Gastroesophageal sphincter (tissue), 4 donors: Measurements from ENCODE around the gene FSHR. TPM values are rescaled to one million over a fixed set of nuclear protein-coding genes. Genes with fewer than 3 reads are reported as not detected.

Experiments used
- ATAC-seq: fragments of 150-250 bp; one replicate; pipeline ENCODE4 v1.9.1; 2016; ENCODE audit warnings: mild to moderate bottlenecking, moderate library complexity
- H3K27ac ChIP-seq, 4 donors: fragments of 200-600 bp; sonication (generic) in 3 of 4; 1 replicate in 3 of 4; 2 replicates in 1 of 4; pipeline ENCODE4 v1.5.1; 2016 to 2019
- H3K27me3 ChIP-seq: fragments of 200-600 bp; sonication (generic); one replicate; pipeline ENCODE4 v1.5.1; 2019
- H3K36me3 ChIP-seq, 2 donors: fragments of 200-600 bp; sonication (generic); one replicate each; pipeline ENCODE4 v1.5.1; 2019; ENCODE audit warnings: control low read depth in 1 of 2
- H3K4me1 ChIP-seq, 3 donors: fragments of 200-600 bp; sonication (generic); 1 replicate in 2 of 3; 2 replicates in 1 of 3; pipeline ENCODE4 v1.5.1; 2016 to 2019; ENCODE audit warnings: control low read depth in 2 of 3
- H3K4me3 ChIP-seq, 2 donors: fragments of 200-600 bp; sonication (generic); one replicate each; pipeline ENCODE4 v1.5.1; 2019; ENCODE audit warnings: mild to moderate bottlenecking in 1 of 2, moderate library complexity in 1 of 2
- H3K9me3 ChIP-seq, 3 donors: fragments of 200-600 bp; sonication (generic); one replicate each; pipeline ENCODE4 v1.5.1; 2017 to 2019; ENCODE audit warnings: control low read depth in 2 of 3
- CTCF ChIP-seq, 4 experiments: fragments of 200-600 bp in 2 of 4; fragments of 450-650 bp in 2 of 4; sonication (generic) in 1 of 4; IDR thresholded peaks; one replicate each; pipeline ENCODE4 v1.5.1; 2017 to 2019; ENCODE audit warnings: antibody characterized with exemption in 4 of 4, mild to moderate bottlenecking in 2 of 4, moderate library complexity in 2 of 4
- EP300 ChIP-seq: sonication (generic); formaldehyde crosslinking; IDR thresholded peaks from one replicate; pipeline ENCODE4 v1.6.1; 2017; ENCODE audit warnings: antibody characterized with exemption, mild to moderate bottlenecking
- POLR2A ChIP-seq, 2 donors: fragments of 450-650 bp; IDR thresholded peaks; one replicate each; pipeline ENCODE4 v1.6.1; 2017; ENCODE audit warnings: antibody characterized with exemption in 2 of 2, mild to moderate bottlenecking in 2 of 2, moderate library complexity in 1 of 2
- POLR2AphosphoS5 ChIP-seq: sonication (generic); formaldehyde crosslinking; IDR thresholded peaks from one replicate; pipeline ENCODE4 v1.6.1; 2017; ENCODE audit warnings: antibody characterized with exemption
- WGBS, 2 donors: methylation state at CpG; one replicate each; pipeline ENCODE4 v1.1.5; 2018; ENCODE audit warnings: low coverage in 1 of 2; 5-methylcytosine and 5-hydroxymethylcytosine counted together
- total RNA-seq, 4 donors: library from RNA; depleted of rRNA; stranded (reverse); fragments of >200 nt; gene quantifications; one replicate each; pipeline ENCODE4 v1.1.0, GENCODE V29; 2016

FSHR gene
- total RNA-seq, 4 donors from 2014 or later: not detected

- Histone ChIP-seq H3K4me3 (no peak overlapping the region), H3K36me3 (no peaks in the 10 kb centered on the region), H3K4me1 (no peaks in the 10 kb centered on the region), H3K9me3 (no peaks in the 10 kb centered on the region), H3K27me3 (no peaks in the 10 kb centered on the region), H3K27ac (no peak overlapping the region)
- no peak for ATAC-seq
- 86 to 96% methylated on average over 4 of the region's 4 CpGs for WGBS, 2 donors
- no peak for TF ChIP-seq EP300
- no peak for TF ChIP-seq POLR2AphosphoS5
- no peak for TF ChIP-seq POLR2A (IDR thresholded peaks at IDR 0.05)
- no peak for TF ChIP-seq CTCF (IDR thresholded peaks at IDR 0.05)
Observed at GRCh38 chr2:48932667-48933066, 221.6 kb downstream of the FSHR start.

- Histone ChIP-seq H3K4me3 (no peak overlapping the region), H3K27ac (no peak overlapping the region), H3K9me3 (no peaks in the 10 kb centered on the region), H3K36me3 (no peaks in the 10 kb centered on the region), H3K27me3 (no peaks in the 10 kb centered on the region), H3K4me1 (no peaks in the 10 kb centered on the region)
- WGBS, 2 donors: 65 to 69% methylated on average over 4 to 6 of the region's 6 CpGs
- no peak for ATAC-seq
- no peak for TF ChIP-seq POLR2AphosphoS5
- TF ChIP-seq POLR2A (IDR thresholded peaks at IDR 0.05): no peak
- TF ChIP-seq EP300: no peak
- TF ChIP-seq CTCF (IDR thresholded peaks at IDR 0.05): no peak
Observed at GRCh38 chr2:48929571-48930301, 224.6 kb downstream of the FSHR start.

- H3K4me3 ChIP-seq: no peak overlapping the region
- no CpG with 5 or more reads among the region's 2 CpGs for WGBS, 2 donors
- H3K4me1 ChIP-seq: no peaks in the 10 kb centered on the region
- no peaks in the 10 kb centered on the region for H3K27me3 ChIP-seq
- H3K27ac ChIP-seq: no peak overlapping the region
- no peak for ATAC-seq
- no peaks in the 10 kb centered on the region for H3K9me3 ChIP-seq
- TF ChIP-seq EP300: no peak
- TF ChIP-seq POLR2AphosphoS5: no peak
- TF ChIP-seq POLR2A (IDR thresholded peaks at IDR 0.05): no peak
- no peak for TF ChIP-seq CTCF (IDR thresholded peaks at IDR 0.05)
- no peaks in the 10 kb centered on the region for H3K36me3 ChIP-seq
Observed at GRCh38 chr2:48927355-48927754, 227.0 kb downstream of the FSHR start.

GRCh38 chr2:48915884-48916283 is 238.4 kb downstream of the FSHR start:
- TF ChIP-seq POLR2AphosphoS5 (no peak), CTCF (IDR thresholded peaks at IDR 0.05) (no peak), POLR2A (IDR thresholded peaks at IDR 0.05) (no peak), EP300 (no peak)
- H3K27ac ChIP-seq: no peak overlapping the region
- H3K4me3 ChIP-seq: no peak overlapping the region
- H3K4me1 ChIP-seq: no peaks in the 10 kb centered on the region
- no peaks in the 10 kb centered on the region for H3K9me3 ChIP-seq
- ATAC-seq: no peak
- no peaks in the 10 kb centered on the region for H3K27me3 ChIP-seq
- H3K36me3 ChIP-seq: no peaks in the 10 kb centered on the region
- WGBS, 2 donors: 80 to 100% methylated on average over 1 of the region's 19 CpGs

- no peaks in the 10 kb centered on the region for H3K9me3 ChIP-seq
- H3K36me3 ChIP-seq: no peaks in the 10 kb centered on the region
- no peaks in the 10 kb centered on the region for H3K4me1 ChIP-seq
- TF ChIP-seq POLR2A (IDR thresholded peaks at IDR 0.05) (no peak), POLR2AphosphoS5 (no peak), CTCF (IDR thresholded peaks at IDR 0.05) (no peak), EP300 (no peak)
- H3K4me3 ChIP-seq: no peak overlapping the region
- no peak for ATAC-seq
- H3K27me3 ChIP-seq: no peaks in the 10 kb centered on the region
- WGBS, 2 donors: 81 to 83% methylated on average over 5 to 7 of the region's 10 CpGs
- no peak overlapping the region for H3K27ac ChIP-seq
Observed at GRCh38 chr2:48915227-48915626, 239.1 kb downstream of the FSHR start.
